Skeletal muscle satellite cell (primary cell): Measurements from ENCODE around the gene EEF2KMT.
"Not testable (repeated sequence)": the region's sequence is repeated elsewhere in the genome, so short reads cannot be mapped to it uniquely, and the experiment has no call there.

Experiments used
- H3K27me3 ChIP-seq: 2 replicates; pipeline ENCODE4 v1.7.0; 2013; ENCODE audit warnings: low read length; ENCODE audit not compliant: control insufficient read depth, insufficient read depth
- H3K36me3 ChIP-seq: 2 replicates; pipeline ENCODE4 v1.7.0; 2013; ENCODE audit warnings: mild to moderate bottlenecking, control low read depth, low read length; ENCODE audit not compliant: insufficient read depth
- H3K4me1 ChIP-seq: 2 replicates; pipeline ENCODE4 v1.7.0; 2013; ENCODE audit warnings: low read length; ENCODE audit not compliant: control insufficient read depth, insufficient read depth
- H3K4me2 ChIP-seq: 2 replicates; pipeline ENCODE4 v1.7.0; 2013; ENCODE audit warnings: mild to moderate bottlenecking, low read length
- H3K4me3 ChIP-seq: 2 replicates; pipeline ENCODE4 v1.7.0; 2013; ENCODE audit warnings: low read length
- H3K9ac ChIP-seq: 2 replicates; pipeline ENCODE4 v1.7.0; 2013; ENCODE audit warnings: mild to moderate bottlenecking, low read depth, low read length, moderate library complexity
- H3K9me3 ChIP-seq: replicated peaks from 2 replicates; pipeline ENCODE4 v1.7.0; 2013; ENCODE audit warnings: mild to moderate bottlenecking, control low read depth, low read length

Gene EEF2KMT

DNA sequence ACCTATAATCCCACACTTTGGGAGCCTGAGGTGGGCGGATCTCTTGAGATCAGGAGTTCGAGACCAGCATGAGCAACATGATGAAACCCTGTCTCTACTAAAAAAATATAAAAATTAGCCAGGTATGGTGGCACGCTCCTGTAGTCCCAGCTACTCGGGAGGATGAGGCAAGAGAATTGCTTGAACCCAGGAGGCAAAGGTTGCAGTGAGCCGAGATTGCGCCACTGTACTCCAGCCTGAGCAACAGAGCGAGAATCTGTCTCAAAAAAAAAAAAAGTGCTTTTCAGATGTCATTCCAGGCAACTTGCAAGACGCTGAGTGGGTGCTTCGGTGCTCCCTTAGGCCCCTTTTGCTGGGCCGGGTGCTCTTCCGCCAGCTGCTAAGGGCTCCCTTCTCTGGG, 53.0 kb downstream of the EEF2KMT start:
- not testable (repeated sequence) for H3K4me3 ChIP-seq, H3K4me2 ChIP-seq, H3K4me1 ChIP-seq, H3K9me3 ChIP-seq, H3K9ac ChIP-seq, H3K36me3 ChIP-seq
- H3K27me3 ChIP-seq: peaks cover 21% of the 10 kb centered on the region

DNA sequence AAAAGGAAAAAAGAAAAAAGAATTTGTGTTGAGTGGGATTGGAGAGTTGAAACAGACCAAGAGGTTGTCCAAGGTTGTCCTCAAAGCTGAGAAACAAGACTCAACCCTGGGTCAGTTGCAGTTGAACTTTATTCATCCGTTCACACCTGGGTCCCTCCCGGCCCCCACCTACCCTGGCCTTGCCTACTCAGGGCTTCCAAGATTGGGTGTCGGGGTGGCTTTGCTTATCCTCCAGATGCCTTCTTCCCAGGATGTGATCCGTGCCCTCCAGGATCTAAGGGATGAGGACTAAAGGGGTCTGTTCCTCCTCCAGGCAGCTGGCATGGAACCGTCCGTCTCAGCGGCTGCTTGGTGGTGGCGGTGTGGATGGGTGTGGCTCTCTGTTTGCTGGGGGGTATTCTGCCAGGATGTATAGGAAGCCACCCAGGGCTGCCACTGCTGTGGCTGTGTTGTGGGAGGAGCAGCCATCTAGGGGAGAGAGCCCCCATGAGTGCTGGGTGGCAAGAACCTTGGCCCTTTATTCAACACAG, 53.5 kb downstream of the EEF2KMT start:
- Histone ChIP-seq H3K4me3 (no peak overlapping the region), H3K9ac (no peak overlapping the region), H3K9me3 (no peaks in the 10 kb centered on the region), H3K27me3 (peaks cover 18% of the 10 kb centered on the region), H3K4me1 (no peaks in the 10 kb centered on the region), H3K4me2 (no peak overlapping the region), H3K36me3 (no peaks in the 10 kb centered on the region)

- Histone ChIP-seq H3K4me1 (no peaks in the 10 kb centered on the region), H3K9ac (no peak overlapping the region), H3K9me3 (no peaks in the 10 kb centered on the region), H3K27me3 (peaks cover 7% of the 10 kb centered on the region), H3K4me3 (no peak overlapping the region), H3K4me2 (no peak overlapping the region), H3K36me3 (no peaks in the 10 kb centered on the region)
Measured at GRCh38 chr16:5042574-5043171, 54.9 kb downstream of the EEF2KMT start.

- no peak overlapping the region for H3K4me3 ChIP-seq
- H3K9me3 ChIP-seq: no peaks in the 10 kb centered on the region
- no peak overlapping the region for H3K4me2 ChIP-seq
- no peaks in the 10 kb centered on the region for H3K36me3 ChIP-seq
- H3K9ac ChIP-seq: no peak overlapping the region
- peaks cover 7% of the 10 kb centered on the region for H3K27me3 ChIP-seq
- H3K4me1 ChIP-seq: no peaks in the 10 kb centered on the region
Measured at GRCh38 chr16:5041600-5042133, 55.9 kb downstream of the EEF2KMT start.

DNA sequence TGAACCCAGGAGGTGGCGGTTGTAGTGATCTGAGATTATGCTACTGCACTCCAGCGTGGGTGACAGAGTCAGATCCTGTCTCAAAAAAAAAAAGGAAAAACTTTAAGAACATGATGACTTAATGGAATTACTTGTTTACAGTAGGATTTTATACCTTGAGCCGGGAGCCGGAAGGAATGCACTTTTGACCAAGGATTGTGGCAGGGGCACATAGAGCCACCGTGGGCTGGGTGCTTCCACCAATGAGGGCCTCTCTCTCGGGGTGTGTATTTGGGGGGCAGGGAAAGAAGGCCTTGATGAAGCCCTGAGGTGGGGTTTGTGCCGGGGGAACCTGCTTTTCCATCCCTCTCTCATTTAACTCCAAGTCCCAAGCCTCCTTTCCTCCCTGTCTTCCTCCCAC, 57.1 kb downstream of the EEF2KMT start:
- H3K9me3 ChIP-seq: no peaks in the 10 kb centered on the region
- H3K4me3 ChIP-seq: no peak overlapping the region
- H3K36me3 ChIP-seq: no peaks in the 10 kb centered on the region
- H3K27me3 ChIP-seq: peaks cover 7% of the 10 kb centered on the region
- no peak overlapping the region for H3K9ac ChIP-seq
- no peak overlapping the region for H3K4me2 ChIP-seq
- H3K4me1 ChIP-seq: no peaks in the 10 kb centered on the region

DNA sequence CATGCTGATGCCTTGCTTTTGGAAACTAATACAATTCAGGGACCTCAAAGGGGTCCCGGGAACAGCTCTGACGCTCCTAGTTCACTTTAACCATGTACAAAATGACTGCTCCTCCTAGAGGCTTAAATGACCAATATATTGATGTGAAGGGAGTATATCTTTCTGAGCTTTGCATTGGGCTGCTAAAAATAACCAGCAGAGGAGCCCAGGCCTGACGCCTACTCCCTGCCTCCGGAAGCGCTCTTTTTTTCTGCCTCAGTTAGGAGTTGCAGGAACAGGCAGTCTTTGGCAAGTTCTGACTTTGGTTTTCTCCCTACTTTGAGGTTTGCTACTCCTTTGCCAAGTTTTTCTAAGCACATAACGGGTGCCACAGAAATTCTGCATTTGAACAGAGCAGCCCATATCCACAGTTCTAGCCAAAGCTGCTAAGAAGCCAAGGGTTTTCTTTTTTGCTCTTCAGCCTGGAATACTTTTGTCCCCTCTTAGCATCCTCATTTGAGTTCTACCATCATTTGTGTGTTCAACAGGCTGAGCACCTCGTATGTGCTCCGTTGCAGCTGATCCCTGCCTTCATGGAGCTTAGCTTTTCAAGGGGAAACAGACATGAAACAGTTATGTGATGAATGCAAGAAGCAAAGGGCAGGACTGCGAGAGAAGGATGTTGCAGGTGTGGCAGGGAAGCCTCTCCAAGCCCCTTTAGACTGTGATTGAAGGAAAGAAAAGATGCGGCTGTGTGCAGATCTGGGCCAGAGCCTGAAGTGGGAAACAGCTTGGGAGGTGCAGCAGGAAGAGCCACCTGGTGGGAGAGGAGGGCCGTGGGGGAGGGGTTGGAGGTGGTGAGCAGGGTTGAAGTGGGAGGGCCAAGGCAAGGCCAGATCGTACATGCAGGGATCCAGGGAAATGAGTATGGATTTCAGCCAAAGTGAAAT, 61.1 kb downstream of the EEF2KMT start:
- Histone ChIP-seq H3K9me3 (no peaks in the 10 kb centered on the region), H3K4me2 (no peak overlapping the region), H3K4me3 (no peak overlapping the region), H3K4me1 (peaks cover 15% of the 10 kb centered on the region), H3K27me3 (peaks cover 7% of the 10 kb centered on the region), H3K36me3 (no peaks in the 10 kb centered on the region), H3K9ac (no peak overlapping the region)

GRCh38 chr16:5035909-5036227, 61.7 kb downstream of the EEF2KMT start:
- Histone ChIP-seq H3K27me3 (peaks cover 3% of the 10 kb centered on the region), H3K4me1 (peaks cover 15% of the 10 kb centered on the region), H3K9ac (no peak overlapping the region), H3K36me3 (no peaks in the 10 kb centered on the region), H3K4me3 (no peak overlapping the region), H3K4me2 (no peak overlapping the region), H3K9me3 (no peaks in the 10 kb centered on the region)
